ENCODE data around the gene DSE.

DNA sequence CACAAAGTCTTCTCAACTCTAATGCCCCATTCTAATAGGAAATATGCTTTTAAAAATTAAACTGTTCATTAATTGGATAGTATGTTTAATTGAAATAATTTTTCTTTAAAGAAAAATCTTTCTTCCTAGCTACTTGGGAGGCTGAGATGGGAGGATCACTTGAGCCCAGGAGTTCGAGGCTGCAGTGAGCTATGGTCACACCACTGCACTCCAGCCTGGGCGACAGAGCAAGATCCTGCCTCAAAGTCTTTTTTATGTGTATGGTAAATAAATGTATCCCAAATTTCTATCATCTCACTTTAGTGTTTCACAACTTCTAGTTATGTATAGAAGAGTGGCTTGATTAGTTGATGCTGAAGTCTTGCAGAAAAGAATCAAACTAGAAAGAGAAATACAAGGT is 4.5 kb downstream of the DSE start:
- TF ChIP-seq, protein P1, sequence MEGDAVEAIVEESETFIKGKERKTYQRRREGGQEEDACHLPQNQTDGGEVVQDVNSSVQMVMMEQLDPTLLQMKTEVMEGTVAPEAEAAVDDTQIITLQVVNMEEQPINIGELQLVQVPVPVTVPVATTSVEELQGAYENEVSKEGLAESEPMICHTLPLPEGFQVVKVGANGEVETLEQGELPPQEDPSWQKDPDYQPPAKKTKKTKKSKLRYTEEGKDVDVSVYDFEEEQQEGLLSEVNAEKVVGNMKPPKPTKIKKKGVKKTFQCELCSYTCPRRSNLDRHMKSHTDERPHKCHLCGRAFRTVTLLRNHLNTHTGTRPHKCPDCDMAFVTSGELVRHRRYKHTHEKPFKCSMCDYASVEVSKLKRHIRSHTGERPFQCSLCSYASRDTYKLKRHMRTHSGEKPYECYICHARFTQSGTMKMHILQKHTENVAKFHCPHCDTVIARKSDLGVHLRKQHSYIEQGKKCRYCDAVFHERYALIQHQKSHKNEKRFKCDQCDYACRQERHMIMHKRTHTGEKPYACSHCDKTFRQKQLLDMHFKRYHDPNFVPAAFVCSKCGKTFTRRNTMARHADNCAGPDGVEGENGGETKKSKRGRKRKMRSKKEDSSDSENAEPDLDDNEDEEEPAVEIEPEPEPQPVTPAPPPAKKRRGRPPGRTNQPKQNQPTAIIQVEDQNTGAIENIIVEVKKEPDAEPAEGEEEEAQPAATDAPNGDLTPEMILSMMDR (conservative IDR thresholded peaks at IDR 0.05) = no peak
- no peak for TF ChIP-seq EZH2 (IDR thresholded peaks at IDR 0.05; ENCODE audit: low read depth)

All from PC-9 (cell line).